SK-N-SH (cell line): Measurements from ENCODE around the gene SPTBN2.

Experiments
- EP300 ChIP-seq, 2 experiments: IDR thresholded peaks; 2 replicates each; pipeline versions ENCODE4 v1.4.0 to v1.6.1; 2012; ENCODE audit warnings: borderline replicate concordance in 1 of 2, low read depth in 1 of 2, low read length in 1 of 2
- MXI1 ChIP-seq: IDR thresholded peaks from 2 replicates; pipeline ENCODE4 v1.6.1; 2012; ENCODE audit warnings: mild to moderate bottlenecking, low read depth, low read length, improper control_type of control experiment
- POLR2AphosphoS5 ChIP-seq: IDR thresholded peaks from 2 replicates; pipeline ENCODE4 v1.6.1; 2012; ENCODE audit warnings: low read depth, low read length
- RCOR1 ChIP-seq: fragments of 150-350 bp; IDR thresholded peaks from 2 replicates; pipeline ENCODE4 v1.6.1; 2017; ENCODE audit warnings: antibody characterized with exemption, low read length
- RFX5 ChIP-seq: IDR thresholded peaks from 2 replicates; pipeline ENCODE4 v1.6.1; 2012; ENCODE audit warnings: mild to moderate bottlenecking, improper control_type of control experiment, low read length
- SIN3A ChIP-seq: IDR thresholded peaks from 2 replicates; pipeline ENCODE4 v1.6.1; 2012; ENCODE audit warnings: low read depth, mild to moderate bottlenecking, low read length, moderate library complexity, borderline replicate concordance
- TF ChIP-seq, protein P1 (sequence below): IDR thresholded peaks from 2 replicates; pipeline ENCODE4 v1.4.0; 2012; ENCODE audit warnings: low read depth
- TF ChIP-seq, protein P2 (sequence below): IDR thresholded peaks from 2 replicates; pipeline ENCODE4 v1.6.1; 2012; ENCODE audit warnings: mild to moderate bottlenecking, low read depth, low read length, moderate library complexity
- TF ChIP-seq, protein P3 (sequence below): fragments of 200-600 bp; sonication (generic); IDR thresholded peaks from 2 replicates; pipeline ENCODE4 v1.6.1; 2017; ENCODE audit warnings: antibody characterized with exemption, mild to moderate bottlenecking, moderate library complexity
- TF ChIP-seq, protein P4 (sequence below): IDR thresholded peaks from 2 replicates; pipeline ENCODE4 v1.4.0; 2012; ENCODE audit warnings: low read depth, borderline replicate concordance

DNA sequence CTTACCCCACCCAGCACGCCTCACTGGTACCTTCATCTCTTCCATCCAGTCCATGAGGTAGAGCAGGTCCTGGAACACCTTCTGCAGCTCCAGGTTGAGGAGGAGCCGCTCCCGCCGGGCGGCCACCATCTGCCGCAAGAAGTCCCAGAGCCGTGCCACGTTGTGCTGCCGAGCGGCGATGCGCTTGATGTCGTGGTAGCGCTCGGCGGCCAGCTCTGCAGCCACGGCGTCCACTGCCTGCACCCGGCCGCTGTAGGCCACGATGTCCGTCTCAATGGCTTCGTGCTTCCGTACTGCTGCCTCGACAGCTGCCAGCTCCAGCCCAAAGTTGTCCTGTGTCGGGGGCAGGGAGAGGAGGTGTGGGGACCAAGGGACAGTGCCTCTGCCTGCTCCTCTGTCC is 21.5 kb downstream of the SPTBN2 start:
- TF ChIP-seq, protein P1, sequence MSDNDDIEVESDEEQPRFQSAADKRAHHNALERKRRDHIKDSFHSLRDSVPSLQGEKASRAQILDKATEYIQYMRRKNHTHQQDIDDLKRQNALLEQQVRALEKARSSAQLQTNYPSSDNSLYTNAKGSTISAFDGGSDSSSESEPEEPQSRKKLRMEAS = no peak
- TF ChIP-seq, protein P2, sequence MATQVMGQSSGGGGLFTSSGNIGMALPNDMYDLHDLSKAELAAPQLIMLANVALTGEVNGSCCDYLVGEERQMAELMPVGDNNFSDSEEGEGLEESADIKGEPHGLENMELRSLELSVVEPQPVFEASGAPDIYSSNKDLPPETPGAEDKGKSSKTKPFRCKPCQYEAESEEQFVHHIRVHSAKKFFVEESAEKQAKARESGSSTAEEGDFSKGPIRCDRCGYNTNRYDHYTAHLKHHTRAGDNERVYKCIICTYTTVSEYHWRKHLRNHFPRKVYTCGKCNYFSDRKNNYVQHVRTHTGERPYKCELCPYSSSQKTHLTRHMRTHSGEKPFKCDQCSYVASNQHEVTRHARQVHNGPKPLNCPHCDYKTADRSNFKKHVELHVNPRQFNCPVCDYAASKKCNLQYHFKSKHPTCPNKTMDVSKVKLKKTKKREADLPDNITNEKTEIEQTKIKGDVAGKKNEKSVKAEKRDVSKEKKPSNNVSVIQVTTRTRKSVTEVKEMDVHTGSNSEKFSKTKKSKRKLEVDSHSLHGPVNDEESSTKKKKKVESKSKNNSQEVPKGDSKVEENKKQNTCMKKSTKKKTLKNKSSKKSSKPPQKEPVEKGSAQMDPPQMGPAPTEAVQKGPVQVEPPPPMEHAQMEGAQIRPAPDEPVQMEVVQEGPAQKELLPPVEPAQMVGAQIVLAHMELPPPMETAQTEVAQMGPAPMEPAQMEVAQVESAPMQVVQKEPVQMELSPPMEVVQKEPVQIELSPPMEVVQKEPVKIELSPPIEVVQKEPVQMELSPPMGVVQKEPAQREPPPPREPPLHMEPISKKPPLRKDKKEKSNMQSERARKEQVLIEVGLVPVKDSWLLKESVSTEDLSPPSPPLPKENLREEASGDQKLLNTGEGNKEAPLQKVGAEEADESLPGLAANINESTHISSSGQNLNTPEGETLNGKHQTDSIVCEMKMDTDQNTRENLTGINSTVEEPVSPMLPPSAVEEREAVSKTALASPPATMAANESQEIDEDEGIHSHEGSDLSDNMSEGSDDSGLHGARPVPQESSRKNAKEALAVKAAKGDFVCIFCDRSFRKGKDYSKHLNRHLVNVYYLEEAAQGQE = no peak
- TF ChIP-seq, protein P3, sequence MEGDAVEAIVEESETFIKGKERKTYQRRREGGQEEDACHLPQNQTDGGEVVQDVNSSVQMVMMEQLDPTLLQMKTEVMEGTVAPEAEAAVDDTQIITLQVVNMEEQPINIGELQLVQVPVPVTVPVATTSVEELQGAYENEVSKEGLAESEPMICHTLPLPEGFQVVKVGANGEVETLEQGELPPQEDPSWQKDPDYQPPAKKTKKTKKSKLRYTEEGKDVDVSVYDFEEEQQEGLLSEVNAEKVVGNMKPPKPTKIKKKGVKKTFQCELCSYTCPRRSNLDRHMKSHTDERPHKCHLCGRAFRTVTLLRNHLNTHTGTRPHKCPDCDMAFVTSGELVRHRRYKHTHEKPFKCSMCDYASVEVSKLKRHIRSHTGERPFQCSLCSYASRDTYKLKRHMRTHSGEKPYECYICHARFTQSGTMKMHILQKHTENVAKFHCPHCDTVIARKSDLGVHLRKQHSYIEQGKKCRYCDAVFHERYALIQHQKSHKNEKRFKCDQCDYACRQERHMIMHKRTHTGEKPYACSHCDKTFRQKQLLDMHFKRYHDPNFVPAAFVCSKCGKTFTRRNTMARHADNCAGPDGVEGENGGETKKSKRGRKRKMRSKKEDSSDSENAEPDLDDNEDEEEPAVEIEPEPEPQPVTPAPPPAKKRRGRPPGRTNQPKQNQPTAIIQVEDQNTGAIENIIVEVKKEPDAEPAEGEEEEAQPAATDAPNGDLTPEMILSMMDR = no peak
- TF ChIP-seq EP300 (IDR thresholded peaks at IDR 0.05; ENCODE audit: borderline replicate concordance in 1 of 2, low read depth in 1 of 2, low read length in 1 of 2) (no peak), RCOR1 (no peak), MXI1 (no peak), SIN3A (no peak), POLR2AphosphoS5 (no peak), RFX5 (no peak)
- TF ChIP-seq, protein P4, sequence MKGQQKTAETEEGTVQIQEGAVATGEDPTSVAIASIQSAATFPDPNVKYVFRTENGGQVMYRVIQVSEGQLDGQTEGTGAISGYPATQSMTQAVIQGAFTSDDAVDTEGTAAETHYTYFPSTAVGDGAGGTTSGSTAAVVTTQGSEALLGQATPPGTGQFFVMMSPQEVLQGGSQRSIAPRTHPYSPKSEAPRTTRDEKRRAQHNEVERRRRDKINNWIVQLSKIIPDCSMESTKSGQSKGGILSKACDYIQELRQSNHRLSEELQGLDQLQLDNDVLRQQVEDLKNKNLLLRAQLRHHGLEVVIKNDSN = no peak
